Effector memory CD8-positive, alpha-beta T cell (primary cell): Measurements from ENCODE around the gene NUDT11.

ENCODE experiments used
- ATAC-seq: fragments of 150-1000 bp; cut with Tn5 transposase; replicated peaks from 2 replicates; pipeline ENCODE4 v1.10.0; 2021; ENCODE audit warnings: mild to moderate bottlenecking, moderate library complexity
- DNase-seq, 3 experiments: peaks; one replicate each; pipeline ENCODE4 v3.0.0; 2021
- H3K27ac Mint-ChIP-seq, 2 donors: one replicate each; pipeline ENCODE4 v1.8.0; 2022; ENCODE audit warnings: mild to moderate bottlenecking in 2 of 2, mixed read lengths in 2 of 2, moderate library complexity in 2 of 2
- H3K27me3 Mint-ChIP-seq, 2 donors: one replicate each; pipeline ENCODE4 v1.8.0; 2022; ENCODE audit warnings: mixed read lengths in 2 of 2
- H3K36me3 Mint-ChIP-seq: one replicate; pipeline ENCODE4 v1.8.0; 2022; ENCODE audit warnings: mild to moderate bottlenecking, moderate library complexity, mixed read lengths; ENCODE audit not compliant: insufficient read depth
- H3K4me1 Mint-ChIP-seq, 2 donors: one replicate each; pipeline ENCODE4 v1.8.0; 2022; ENCODE audit warnings: low read depth in 2 of 2, mixed read lengths in 2 of 2
- H3K4me3 Mint-ChIP-seq, 2 donors: one replicate each; pipeline ENCODE4 v1.8.0; 2022; ENCODE audit warnings: mild to moderate bottlenecking in 2 of 2, mixed read lengths in 2 of 2, moderate library complexity in 2 of 2
- H3K9me3 Mint-ChIP-seq, 2 donors: one replicate each; pipeline ENCODE4 v1.8.0; 2022; ENCODE audit warnings: mixed read lengths in 2 of 2

The NUDT11 gene

DNA sequence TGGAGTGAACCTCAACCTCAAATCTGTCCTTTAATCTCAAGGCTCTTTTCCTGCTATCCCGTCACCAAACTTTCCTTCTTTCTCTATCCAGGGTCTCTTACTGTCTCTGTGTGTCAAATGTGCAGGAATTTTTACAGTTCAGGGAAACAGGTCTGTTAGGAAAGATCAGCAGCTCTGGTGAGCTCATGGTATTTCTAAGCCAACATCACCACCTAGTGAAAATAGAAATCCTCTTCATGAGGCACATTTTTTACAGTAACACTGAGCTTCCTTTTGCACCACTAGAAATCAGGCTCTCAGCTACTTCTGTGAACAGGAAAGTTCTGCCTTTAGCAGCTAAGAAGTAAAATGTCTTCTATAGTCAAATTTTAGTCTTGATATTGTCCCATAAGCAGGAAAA, 39.6 kb downstream of the NUDT11 start:
- H3K9me3 Mint-ChIP-seq = no peaks in the 10 kb centered on the region
- no peak for DNase-seq
- no peak for ATAC-seq
- no peak overlapping the region for H3K4me3 Mint-ChIP-seq
- H3K27me3 Mint-ChIP-seq = peaks cover 0 to 10% of the 10 kb centered on the region in 2 donors
- no peak overlapping the region for H3K27ac Mint-ChIP-seq
- no peaks in the 10 kb centered on the region for H3K4me1 Mint-ChIP-seq
- no peaks in the 10 kb centered on the region for H3K36me3 Mint-ChIP-seq

DNA sequence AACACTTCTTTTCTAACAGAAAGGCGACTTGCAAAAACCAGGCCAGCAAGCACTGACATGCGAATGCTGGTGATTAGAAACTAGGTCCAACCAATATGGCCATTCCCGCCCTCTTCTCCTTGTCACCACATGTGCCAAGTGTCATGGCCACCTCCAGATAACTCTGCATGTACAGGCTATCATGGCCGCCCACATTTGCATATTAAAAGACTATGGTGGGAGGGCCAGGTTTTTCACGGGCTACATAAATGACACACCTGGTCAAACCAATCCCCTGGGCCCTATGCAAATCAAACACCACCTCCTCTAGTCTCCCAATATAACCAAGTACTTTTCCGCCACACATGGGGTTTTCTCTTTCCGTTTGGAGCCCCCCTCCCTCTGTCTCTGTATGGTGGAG, 40.1 kb downstream of the NUDT11 start:
- H3K4me1 Mint-ChIP-seq = no peaks in the 10 kb centered on the region
- DNase-seq (no peak), ATAC-seq (no peak)
- no peaks in the 10 kb centered on the region for H3K9me3 Mint-ChIP-seq
- peaks cover 0 to 10% of the 10 kb centered on the region in 2 donors for H3K27me3 Mint-ChIP-seq
- no peaks in the 10 kb centered on the region for H3K36me3 Mint-ChIP-seq
- H3K4me3 Mint-ChIP-seq = no peak overlapping the region
- no peak overlapping the region for H3K27ac Mint-ChIP-seq

DNA sequence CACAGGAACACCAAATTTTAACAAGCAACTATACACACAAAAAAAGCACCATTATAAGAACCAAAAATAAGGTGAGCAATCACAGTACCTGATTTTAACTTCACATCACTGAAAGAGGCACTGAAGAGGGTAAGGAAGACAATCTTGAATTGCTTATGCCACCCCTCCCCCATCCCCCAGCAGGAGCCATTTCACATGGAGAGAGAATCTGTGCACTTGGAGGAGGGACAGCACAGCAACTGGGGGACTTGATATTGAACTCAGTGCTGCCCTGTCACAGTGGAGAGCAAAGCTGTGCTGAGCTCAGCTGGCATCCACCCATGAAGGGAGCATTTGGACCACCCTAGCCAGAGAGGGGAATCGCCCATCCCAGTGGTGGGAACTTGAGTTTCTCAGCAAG, 56.0 kb downstream of the NUDT11 start:
- H3K27me3 Mint-ChIP-seq = peaks cover 0 to 10% of the 10 kb centered on the region in 2 donors
- DNase-seq = no peak
- H3K9me3 Mint-ChIP-seq = no peaks in the 10 kb centered on the region

More for the DNA sequence above, 56.0 kb downstream of the NUDT11 start:
- ATAC-seq = no peak
- no peak overlapping the region for H3K4me3 Mint-ChIP-seq
- H3K4me1 Mint-ChIP-seq = no peaks in the 10 kb centered on the region
- H3K36me3 Mint-ChIP-seq = no peaks in the 10 kb centered on the region
- H3K27ac Mint-ChIP-seq = no peak overlapping the region
